Astrocyte (in vitro differentiated cells and primary cell): Measurements from ENCODE around the gene OR4F6. TPM values are rescaled to one million over a fixed set of nuclear protein-coding genes. Genes with fewer than 3 reads are reported as not detected.
A peak's percentile ranks its signal among the peaks of the same experiment; 100 is the strongest.

Experiments used
- DNase-seq: peaks from one replicate; pipeline ENCODE4 v3.0.0-alpha.2; 2010; ENCODE audit warnings: low read depth
- FAIRE-seq: peaks from 2 replicates; lab custom pipeline; 2011; peaks lifted over from hg19 to GRCh38; lab: Jason Lieb, UNC
- H2AFZ ChIP-seq: 2 replicates; pipeline ENCODE4 v1.6.0; 2012; ENCODE audit warnings: low read depth, low read length, inconsistent platforms
- H3K27ac ChIP-seq: 2 replicates; pipeline ENCODE4 v1.5.1; 2011; ENCODE audit warnings: low read depth, low read length, inconsistent platforms
- H3K27me3 ChIP-seq: 2 replicates; pipeline ENCODE4 v1.6.0; 2011; ENCODE audit warnings: low read length, inconsistent platforms; ENCODE audit not compliant: insufficient read depth
- H3K36me3 ChIP-seq: 2 replicates; pipeline ENCODE4 v1.5.1; 2011; ENCODE audit warnings: low read length, inconsistent platforms; ENCODE audit not compliant: insufficient read depth
- H3K4me1 ChIP-seq: 2 replicates; pipeline ENCODE4 v1.5.1; 2011; ENCODE audit warnings: low read length, inconsistent platforms; ENCODE audit not compliant: insufficient read depth
- H3K4me2 ChIP-seq: 2 replicates; pipeline ENCODE4 v1.6.0; 2012; ENCODE audit warnings: low read length, inconsistent platforms
- H3K4me3 ChIP-seq: 2 replicates; pipeline ENCODE4 v1.5.1; 2011; ENCODE audit warnings: low read depth, mild to moderate bottlenecking, low read length, inconsistent platforms; ENCODE audit not compliant: insufficient read depth
- H3K79me2 ChIP-seq: 2 replicates; pipeline ENCODE4 v1.6.0; 2012; ENCODE audit warnings: mild to moderate bottlenecking, low read length, inconsistent platforms; ENCODE audit not compliant: insufficient read depth
- H3K9ac ChIP-seq: 2 replicates; pipeline ENCODE4 v1.6.0; 2012; ENCODE audit warnings: mild to moderate bottlenecking, low read length, inconsistent platforms
- H3K9me3 ChIP-seq: 2 replicates; pipeline ENCODE4 v1.5.1; 2012; ENCODE audit warnings: low read depth, mild to moderate bottlenecking, low read length, inconsistent platforms; ENCODE audit not compliant: insufficient read depth
- H4K20me1 ChIP-seq: 2 replicates; pipeline ENCODE4 v1.6.0; 2012; ENCODE audit warnings: low read length, inconsistent platforms; ENCODE audit not compliant: insufficient read depth
- H3K27ac Mint-ChIP-seq: one replicate; pipeline ENCODE4 v1.8.0; 2021; ENCODE audit warnings: mild to moderate bottlenecking, mixed read lengths; ENCODE audit not compliant: unreplicated experiment
- H3K27me3 Mint-ChIP-seq: one replicate; pipeline ENCODE4 v1.8.0; 2021; ENCODE audit warnings: low read depth, mixed read lengths; ENCODE audit not compliant: unreplicated experiment
- H3K36me3 Mint-ChIP-seq: one replicate; pipeline ENCODE4 v1.8.0; 2021; ENCODE audit warnings: low read depth, mixed read lengths; ENCODE audit not compliant: unreplicated experiment
- H3K4me1 Mint-ChIP-seq: one replicate; pipeline ENCODE4 v1.8.0; 2021; ENCODE audit warnings: low read depth, mixed read lengths; ENCODE audit not compliant: unreplicated experiment
- H3K4me3 Mint-ChIP-seq: one replicate; pipeline ENCODE4 v1.8.0; 2021; ENCODE audit warnings: mild to moderate bottlenecking, moderate library complexity, mixed read lengths; ENCODE audit not compliant: unreplicated experiment
- H3K9me3 Mint-ChIP-seq: one replicate; pipeline ENCODE4 v1.8.0; 2021; ENCODE audit warnings: mild to moderate bottlenecking, mixed read lengths; ENCODE audit not compliant: unreplicated experiment
- CTCF ChIP-seq: IDR thresholded peaks from 2 replicates; pipeline ENCODE4 v1.5.1; 2011; ENCODE audit warnings: low read depth, mild to moderate bottlenecking, inconsistent platforms, low read length, moderate library complexity; ENCODE audit not compliant: insufficient read depth
- EZH2 ChIP-seq: IDR thresholded peaks from 2 replicates; pipeline ENCODE4 v1.6.1; 2012; ENCODE audit warnings: mild to moderate bottlenecking, low read length, inconsistent platforms; ENCODE audit not compliant: insufficient read depth
- total RNA-seq: library from RNA; stranded (reverse); gene quantifications from 2 replicates; pipeline ENCODE4 v1.2.1, GENCODE V29; 2021

OR4F6 gene
- total RNA-seq, 1 donor from 2014 or later, result not detected

- FAIRE-seq (peak; percentile 84), DNase-seq (peak; percentile 7)
- peaks cover 10% of the 10 kb centered on the region for H3K4me1 ChIP-seq
- no peak overlapping the region for H3K9ac ChIP-seq
- no peak overlapping the region for H3K4me3 Mint-ChIP-seq
- H3K9me3 ChIP-seq, result no peaks in the 10 kb centered on the region
- H3K27me3 Mint-ChIP-seq, result peaks cover 9% of the 10 kb centered on the region
- H3K9me3 Mint-ChIP-seq, result no peaks in the 10 kb centered on the region
- no peaks in the 10 kb centered on the region for H3K36me3 ChIP-seq
- H3K27me3 ChIP-seq, result no peaks in the 10 kb centered on the region
- no peaks in the 10 kb centered on the region for H4K20me1 ChIP-seq
- no peak overlapping the region for H2AFZ ChIP-seq
- no peak overlapping the region for H3K4me2 ChIP-seq
- H3K4me1 Mint-ChIP-seq, result peaks cover 8% of the 10 kb centered on the region
- no peak overlapping the region for H3K27ac ChIP-seq
- no peaks in the 10 kb centered on the region for H3K36me3 Mint-ChIP-seq
- no peak overlapping the region for H3K27ac Mint-ChIP-seq
- H3K4me3 ChIP-seq, result no peak overlapping the region
- no peaks in the 10 kb centered on the region for H3K79me2 ChIP-seq
- TF ChIP-seq EZH2 (no peak), CTCF (no peak)
These were observed 7.6 kb downstream of the OR4F6 start for GRCh38 chr15:101810876-101811275.

- TF ChIP-seq CTCF, result no peak
- Histone ChIP-seq H3K4me3 (no peak within 1 kb of the TSS), H3K36me3 (no peaks in the 10 kb centered on the region), H4K20me1 (no peaks in the 10 kb centered on the region), H3K27ac (no peak within 1 kb of the TSS), H3K9ac (no peak within 1 kb of the TSS), H3K79me2 (no peaks in the 10 kb centered on the region), H3K27me3 (no peaks in the 10 kb centered on the region), H3K9me3 (no peaks in the 10 kb centered on the region), H2AFZ (no peak within 1 kb of the TSS), H3K4me1 (peaks cover 10% of the 10 kb centered on the region), H3K4me2 (no peak within 1 kb of the TSS)
- no peak for DNase-seq
- Mint-ChIP-seq H3K4me1 (peaks cover 8% of the 10 kb centered on the region), H3K4me3 (no peak within 1 kb of the TSS), H3K27me3 (peaks cover 9% of the 10 kb centered on the region), H3K36me3 (no peaks in the 10 kb centered on the region), H3K27ac (no peak within 1 kb of the TSS), H3K9me3 (no peaks in the 10 kb centered on the region)
- FAIRE-seq, result no peak
These were observed 8.6 kb downstream of the OR4F6 start, which contains the start of gene OR4F15 for GRCh38 chr15:101811902-101812301. TSS of gene OR4F15 (plus strand) at chr15:101812202. CDS start at chr15:101818187, 5,985 bp downstream.

GRCh38 chr15:101813803-101814534 is 10.7 kb downstream of the OR4F6 start:
- Mint-ChIP-seq H3K27me3 (peaks cover 9% of the 10 kb centered on the region), H3K4me3 (no peak overlapping the region), H3K9me3 (no peaks in the 10 kb centered on the region), H3K4me1 (no peaks in the 10 kb centered on the region), H3K36me3 (no peaks in the 10 kb centered on the region), H3K27ac (no peak overlapping the region)
- no peaks in the 10 kb centered on the region for H3K27me3 ChIP-seq
- no peaks in the 10 kb centered on the region for H3K79me2 ChIP-seq
- no peak overlapping the region for H3K4me3 ChIP-seq
- no peak overlapping the region for H3K4me2 ChIP-seq
- FAIRE-seq (no peak), DNase-seq (peak; percentile 46)
- H3K4me1 ChIP-seq, result no peaks in the 10 kb centered on the region
- no peak overlapping the region for H3K9ac ChIP-seq
- H3K9me3 ChIP-seq, result no peaks in the 10 kb centered on the region
- H2AFZ ChIP-seq, result no peak overlapping the region
- H4K20me1 ChIP-seq, result no peaks in the 10 kb centered on the region
- TF ChIP-seq CTCF (no peak), EZH2 (no peak)
- H3K27ac ChIP-seq, result no peak overlapping the region
- H3K36me3 ChIP-seq, result no peaks in the 10 kb centered on the region
